ENCODE data around the gene DYSF. TPM values are rescaled to one million over a fixed set of nuclear protein-coding genes. Genes with fewer than 3 reads are reported as not detected.

Gene DYSF
- total RNA-seq, 4 donors from 2014 or later: 3.7 to 18.7 (median 10.6) TPM

GRCh38 chr2:71602115-71602495, 148.7 kb downstream of the DYSF start:
- TF ChIP-seq CTCF (IDR thresholded peaks at IDR 0.05): no peak
- no peak for TF ChIP-seq POLR2A (IDR thresholded peaks at IDR 0.05)
- TF ChIP-seq POLR2AphosphoS5 (IDR thresholded peaks at IDR 0.05): no peak
- TF ChIP-seq EP300 (IDR thresholded peaks at IDR 0.05; ENCODE audit: low read depth): no peak
- no peaks in the 10 kb centered on the region for H3K27me3 ChIP-seq
- H3K27ac ChIP-seq: no peak overlapping the region
- no peaks in the 10 kb centered on the region for H3K36me3 ChIP-seq
- in situ Hi-C loops (cut with MboI; ENCODE audit: low pct_ligation_motif_present in 1 of 4, low pct_unique_long_range_greater_than_20kb in 1 of 4, low sequenced_read_pairs in 3 of 4) (no loop called here), intact Hi-C loops (cut with DNase I; ENCODE audit: low total_unique reads) (no loop called here)
- no peaks in the 10 kb centered on the region for H3K9me3 ChIP-seq
- no peak for DNase-seq
- no peak overlapping the region for H3K4me3 ChIP-seq
- H3K4me1 ChIP-seq: no peaks in the 10 kb centered on the region
- 88 to 89% methylated on average over 1 of the region's 1 CpG for WGBS, 2 donors (ENCODE audit: low coverage in 1 of 2)

GRCh38 chr2:71602581-71602980, 149.2 kb downstream of the DYSF start:
- no peaks in the 10 kb centered on the region for H3K36me3 ChIP-seq
- H3K4me1 ChIP-seq: no peaks in the 10 kb centered on the region
- no peaks in the 10 kb centered on the region for H3K27me3 ChIP-seq
- 89% methylated on average over 5 of the region's 5 CpGs; no CpG with 5 or more reads in 1 of the 2 donors for WGBS, 2 donors (ENCODE audit: low coverage in 1 of 2)
- no peak for DNase-seq
- TF ChIP-seq POLR2A (IDR thresholded peaks at IDR 0.05) (no peak), CTCF (IDR thresholded peaks at IDR 0.05) (no peak), POLR2AphosphoS5 (IDR thresholded peaks at IDR 0.05) (no peak), EP300 (IDR thresholded peaks at IDR 0.05; ENCODE audit: low read depth) (no peak)
- in situ Hi-C loops (cut with MboI; ENCODE audit: low pct_ligation_motif_present in 1 of 4, low pct_unique_long_range_greater_than_20kb in 1 of 4, low sequenced_read_pairs in 3 of 4): no loop called here
- no peaks in the 10 kb centered on the region for H3K9me3 ChIP-seq
- no peak overlapping the region for H3K27ac ChIP-seq
- intact Hi-C loops (cut with DNase I; ENCODE audit: low total_unique reads): no loop called here
- H3K4me3 ChIP-seq: no peak overlapping the region

- no peaks in the 10 kb centered on the region for H3K36me3 ChIP-seq
- no peaks in the 10 kb centered on the region for H3K4me1 ChIP-seq
- H3K27ac ChIP-seq: no peak overlapping the region
- 57 to 65% methylated on average over 7 to 13 of the region's 13 CpGs for WGBS, 2 donors (ENCODE audit: low coverage in 1 of 2)
- peak; percentile 7 for DNase-seq
- H3K27me3 ChIP-seq: no peaks in the 10 kb centered on the region
- no peak for TF ChIP-seq CTCF (IDR thresholded peaks at IDR 0.05)
- no peak for TF ChIP-seq POLR2A (IDR thresholded peaks at IDR 0.05)
- TF ChIP-seq POLR2AphosphoS5 (IDR thresholded peaks at IDR 0.05): no peak
- no peak for TF ChIP-seq EP300 (IDR thresholded peaks at IDR 0.05; ENCODE audit: low read depth)
- intact Hi-C loops (cut with DNase I; ENCODE audit: low total_unique reads): no loop called here
- in situ Hi-C loops (cut with MboI; ENCODE audit: low pct_ligation_motif_present in 1 of 4, low pct_unique_long_range_greater_than_20kb in 1 of 4, low sequenced_read_pairs in 3 of 4): no loop called here
- H3K9me3 ChIP-seq: no peaks in the 10 kb centered on the region
- no peak overlapping the region for H3K4me3 ChIP-seq
These were observed 150.0 kb downstream of the DYSF start for GRCh38 chr2:71603311-71603811.

- TF ChIP-seq POLR2A (IDR thresholded peaks at IDR 0.05) (no peak), CTCF (IDR thresholded peaks at IDR 0.05) (no peak), POLR2AphosphoS5 (IDR thresholded peaks at IDR 0.05) (no peak), EP300 (IDR thresholded peaks at IDR 0.05; ENCODE audit: low read depth) (no peak)
- intact Hi-C loops (cut with DNase I; ENCODE audit: low total_unique reads) (no loop called here), in situ Hi-C loops (cut with MboI; ENCODE audit: low pct_ligation_motif_present in 1 of 4, low pct_unique_long_range_greater_than_20kb in 1 of 4, low sequenced_read_pairs in 3 of 4) (no loop called here)
- WGBS, 2 donors (ENCODE audit: low coverage in 1 of 2): 53 to 85% methylated on average over 3 to 9 of the region's 9 CpGs
- no peaks in the 10 kb centered on the region for H3K4me1 ChIP-seq
- no peaks in the 10 kb centered on the region for H3K36me3 ChIP-seq
- no peaks in the 10 kb centered on the region for H3K9me3 ChIP-seq
- H3K27ac ChIP-seq: no peak overlapping the region
- H3K27me3 ChIP-seq: no peaks in the 10 kb centered on the region
- H3K4me3 ChIP-seq: no peak overlapping the region
- no peak for DNase-seq
These were observed 150.7 kb downstream of the DYSF start for GRCh38 chr2:71603851-71604725.

Measured in transverse colon (tissue), 4 donors.